Measurements from ENCODE around the gene RALBP1.
A peak's percentile ranks its signal among the peaks of the same experiment; 100 is the strongest.
"Not testable (repeated sequence)": the region's sequence is repeated elsewhere in the genome, so short reads cannot be mapped to it uniquely, and the experiment has no call there.

RALBP1 gene

DNA sequence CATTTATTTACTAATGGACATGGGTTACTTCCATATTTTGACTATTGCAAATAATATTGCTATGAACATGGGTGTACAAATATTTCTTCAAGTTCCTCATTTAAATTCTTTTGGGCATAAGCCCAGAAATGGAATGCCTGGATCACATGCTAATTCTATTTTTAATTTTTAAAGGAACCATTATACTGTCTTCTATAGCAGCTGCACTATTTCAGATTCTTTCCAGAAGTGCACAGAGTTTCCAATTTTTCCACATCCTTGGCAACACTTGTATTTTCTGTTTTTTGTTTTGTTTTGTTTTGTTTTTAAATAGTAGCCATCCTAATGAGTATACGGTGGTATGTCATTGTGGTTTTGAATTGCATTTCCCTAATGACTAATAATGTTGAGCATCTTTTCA is 8.5 kb upstream of the RALBP1 start:
- FAIRE-seq, result no peak
- TF ChIP-seq TAF1 (IDR thresholded peaks at IDR 0.05; ENCODE audit: borderline replicate concordance, low read depth, low read length), result no peak
- TF ChIP-seq POLR2AphosphoS5 (IDR thresholded peaks at IDR 0.05; ENCODE audit: low read depth, low read length), result no peak
- no peak for TF ChIP-seq POLR2A (IDR thresholded peaks at IDR 0.05; ENCODE audit: low read depth, low read length)
- no peak for DNase-seq (ENCODE audit: insufficient read length)

DNA sequence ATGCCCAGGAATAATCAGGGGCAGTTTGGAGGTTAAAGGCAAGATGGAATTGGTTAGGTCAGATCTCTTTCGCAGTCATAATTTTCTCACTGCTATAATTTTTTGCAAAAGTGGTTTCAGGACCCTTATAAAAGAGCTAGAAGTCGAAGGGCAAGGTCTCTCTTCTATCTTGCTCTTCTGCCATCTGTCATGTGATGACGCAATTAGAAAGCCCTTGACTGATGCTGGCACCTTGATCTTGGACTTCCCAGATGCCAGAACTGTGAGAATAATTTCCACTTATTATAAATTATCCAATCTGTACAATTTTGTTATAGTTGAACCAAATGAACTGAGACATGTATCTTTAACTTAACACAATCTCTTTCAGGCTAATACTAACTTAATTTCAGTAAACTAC is 6.3 kb upstream of the RALBP1 start:
- TF ChIP-seq POLR2AphosphoS5 (IDR thresholded peaks at IDR 0.05; ENCODE audit: low read depth, low read length) (no peak), TAF1 (IDR thresholded peaks at IDR 0.05; ENCODE audit: borderline replicate concordance, low read depth, low read length) (no peak), POLR2A (IDR thresholded peaks at IDR 0.05; ENCODE audit: low read depth, low read length) (no peak)
- DNase-seq (ENCODE audit: insufficient read length), result no peak
- FAIRE-seq, result no peak

DNA sequence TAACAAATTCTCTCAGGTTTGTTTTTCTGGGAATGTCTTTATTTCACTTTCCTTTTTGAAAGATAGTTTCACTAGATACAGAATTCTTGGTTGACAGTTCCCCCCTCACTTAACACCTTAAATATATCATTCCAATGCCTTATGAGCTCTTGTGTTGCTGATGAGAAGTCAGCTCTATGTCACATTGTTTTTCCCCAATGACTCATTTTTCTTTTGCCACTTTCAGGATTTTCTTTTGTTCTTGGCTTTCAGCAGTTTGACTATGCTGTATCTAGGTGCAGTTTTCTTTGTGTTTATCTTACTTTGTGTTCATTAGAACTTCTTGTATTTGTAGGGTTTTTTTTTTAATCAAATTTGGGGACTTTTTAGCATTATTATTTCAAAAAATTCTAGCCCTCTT is 5.6 kb upstream of the RALBP1 start:
- DNase-seq (ENCODE audit: insufficient read length), result no peak
- FAIRE-seq, result no peak
- no peak for TF ChIP-seq POLR2AphosphoS5 (IDR thresholded peaks at IDR 0.05; ENCODE audit: low read depth, low read length)
- no peak for TF ChIP-seq TAF1 (IDR thresholded peaks at IDR 0.05; ENCODE audit: borderline replicate concordance, low read depth, low read length)
- TF ChIP-seq POLR2A (IDR thresholded peaks at IDR 0.05; ENCODE audit: low read depth, low read length), result no peak

DNA sequence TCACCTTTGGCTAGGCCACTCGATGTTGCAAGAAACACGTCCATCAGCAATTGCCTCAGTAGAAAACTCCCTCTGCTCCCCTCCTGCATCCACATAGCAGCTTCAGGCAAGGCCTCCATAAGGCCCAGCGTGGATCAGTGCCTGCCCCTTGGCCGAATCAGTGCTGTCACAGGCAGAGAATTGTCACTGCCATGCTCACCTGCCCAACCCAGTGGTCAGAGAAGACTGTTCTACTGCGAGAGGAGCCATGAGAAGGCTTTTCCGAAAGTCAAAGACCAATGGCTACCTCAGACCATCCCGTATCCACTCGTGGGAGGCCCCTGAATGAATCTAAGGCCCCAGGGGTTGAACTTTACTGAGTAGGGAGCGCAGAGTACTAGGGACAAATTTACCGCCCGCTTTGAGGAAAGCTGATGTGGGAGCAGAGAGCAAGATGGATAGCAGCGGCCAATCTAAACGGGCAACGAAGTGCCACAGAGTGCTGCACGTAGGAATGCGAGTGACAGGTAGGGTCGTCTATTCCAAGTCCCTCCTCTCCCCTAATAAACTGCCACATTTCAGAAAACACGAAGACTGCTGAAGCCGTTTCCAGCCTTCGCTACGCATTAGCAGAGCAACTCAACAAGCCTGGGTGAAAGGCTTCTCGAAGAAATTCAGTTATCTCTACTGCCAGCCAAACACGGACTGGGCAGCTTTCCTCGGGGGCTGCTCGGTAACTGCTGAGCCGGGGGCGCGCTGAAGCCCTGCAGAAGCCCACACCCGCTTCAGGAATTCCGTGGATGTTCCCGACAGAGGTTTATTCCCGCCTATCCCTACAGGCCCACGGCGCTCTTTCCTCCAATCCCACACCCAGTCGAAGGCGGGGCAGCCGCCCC is 968 bp upstream of the RALBP1 start:
- TF ChIP-seq POLR2A (IDR thresholded peaks at IDR 0.05; ENCODE audit: low read depth, low read length) (no peak), TAF1 (IDR thresholded peaks at IDR 0.05; ENCODE audit: borderline replicate concordance, low read depth, low read length) (no peak), POLR2AphosphoS5 (IDR thresholded peaks at IDR 0.05; ENCODE audit: low read depth, low read length) (no peak)
- DNase-seq (ENCODE audit: insufficient read length) (no peak), FAIRE-seq (no peak)

DNA sequence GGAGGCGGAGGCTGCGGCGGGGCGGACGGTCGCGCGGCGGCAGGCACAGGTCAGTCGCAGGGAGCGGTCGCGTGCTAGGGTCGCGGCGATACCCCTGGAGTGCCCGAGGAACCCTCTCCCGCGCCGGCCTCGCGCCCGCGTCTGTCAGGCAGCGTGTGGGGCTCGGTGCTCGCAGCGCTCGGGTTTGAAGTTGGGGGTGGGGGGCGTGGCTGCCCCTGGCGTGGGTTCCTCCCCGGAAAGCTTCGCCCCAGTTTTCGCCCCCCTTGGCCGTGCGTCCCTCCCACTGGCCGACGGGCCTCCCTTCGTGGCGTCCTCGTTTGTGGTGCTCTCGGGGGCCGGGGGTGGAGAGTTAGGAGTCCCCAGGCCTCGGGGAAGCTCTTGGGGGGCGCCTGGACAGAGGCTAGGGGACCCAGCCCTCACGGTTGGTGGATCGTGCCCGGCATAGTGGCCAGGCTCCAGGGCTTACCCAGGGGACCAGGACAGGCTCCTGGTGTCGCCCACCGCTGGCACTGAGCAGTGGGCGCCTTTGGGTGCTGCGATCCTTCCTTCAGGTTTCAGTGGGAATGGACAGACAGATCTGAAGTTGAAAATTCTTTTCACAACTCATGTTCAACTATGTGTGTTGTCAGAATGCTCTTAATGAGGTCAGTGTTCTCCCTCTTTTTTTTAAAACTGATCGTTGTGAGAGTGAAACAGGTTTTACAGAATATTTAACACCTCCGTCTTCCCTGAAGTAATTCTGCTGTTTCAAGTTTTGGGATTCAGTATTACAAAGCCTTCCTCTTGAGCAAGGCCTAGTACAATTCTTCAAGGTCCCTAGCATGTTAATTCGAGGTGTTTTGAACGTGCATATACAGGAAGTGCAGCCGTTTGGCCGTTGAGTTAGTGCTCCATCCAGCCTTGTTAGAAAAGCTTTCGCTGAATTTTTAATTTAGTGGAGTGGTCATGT is 604 bp downstream of the RALBP1 start:
- FAIRE-seq (peak; percentile 89), DNase-seq (ENCODE audit: insufficient read length) (peak; percentile 58)
- TF ChIP-seq POLR2AphosphoS5 (IDR thresholded peaks at IDR 0.05; ENCODE audit: low read depth, low read length) (no peak), POLR2A (IDR thresholded peaks at IDR 0.05; ENCODE audit: low read depth, low read length) (peak; percentile 51; the same call in 1 of the 2 replicates), TAF1 (IDR thresholded peaks at IDR 0.05; ENCODE audit: borderline replicate concordance, low read depth, low read length) (no peak)

DNA sequence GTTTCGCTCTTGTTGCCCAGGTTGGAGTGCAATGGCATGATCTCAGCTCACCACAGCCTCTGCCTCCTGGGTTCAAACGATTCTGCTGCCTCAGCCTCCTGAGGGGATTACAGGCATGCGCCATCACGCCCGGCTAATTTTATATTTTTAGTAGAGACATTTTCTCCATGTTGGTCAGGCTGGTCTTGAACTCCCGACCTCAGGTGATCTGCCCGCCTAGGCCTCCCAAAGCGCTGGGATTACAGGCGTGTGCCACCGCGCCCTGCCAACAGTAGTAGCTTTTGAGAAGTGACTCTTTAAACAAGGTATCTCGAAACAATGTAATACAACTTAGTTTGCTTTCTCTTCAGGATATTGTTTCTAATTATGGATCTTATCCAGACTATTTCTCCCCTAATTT is 1.6 kb downstream of the RALBP1 start:
- not testable (repeated sequence) for FAIRE-seq; DNase-seq (ENCODE audit: insufficient read length)

DNA sequence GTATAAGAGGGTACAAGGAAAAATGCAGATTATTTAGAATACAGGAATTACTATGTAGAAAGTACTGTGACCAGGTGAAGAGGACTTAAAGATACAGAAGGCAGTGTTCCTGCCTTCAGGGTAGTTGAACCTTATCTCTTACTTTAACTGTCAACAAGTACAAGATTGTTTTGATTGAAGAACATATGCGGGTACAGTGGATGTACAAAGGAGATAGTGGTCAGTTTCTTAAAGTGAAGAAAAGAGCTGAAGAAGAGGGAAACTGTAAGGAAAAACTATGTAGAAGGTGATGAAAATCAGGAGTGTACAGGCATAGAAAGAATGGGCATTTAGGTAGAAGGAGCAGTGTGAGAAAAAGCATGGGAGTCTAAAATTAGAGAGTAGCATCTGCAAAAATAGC is 2.2 kb downstream of the RALBP1 start:
- DNase-seq (ENCODE audit: insufficient read length) (no peak), FAIRE-seq (no peak)
- TF ChIP-seq TAF1 (IDR thresholded peaks at IDR 0.05; ENCODE audit: borderline replicate concordance, low read depth, low read length) (no peak), POLR2A (IDR thresholded peaks at IDR 0.05; ENCODE audit: low read depth, low read length) (no peak), POLR2AphosphoS5 (IDR thresholded peaks at IDR 0.05; ENCODE audit: low read depth, low read length) (no peak)

DNA sequence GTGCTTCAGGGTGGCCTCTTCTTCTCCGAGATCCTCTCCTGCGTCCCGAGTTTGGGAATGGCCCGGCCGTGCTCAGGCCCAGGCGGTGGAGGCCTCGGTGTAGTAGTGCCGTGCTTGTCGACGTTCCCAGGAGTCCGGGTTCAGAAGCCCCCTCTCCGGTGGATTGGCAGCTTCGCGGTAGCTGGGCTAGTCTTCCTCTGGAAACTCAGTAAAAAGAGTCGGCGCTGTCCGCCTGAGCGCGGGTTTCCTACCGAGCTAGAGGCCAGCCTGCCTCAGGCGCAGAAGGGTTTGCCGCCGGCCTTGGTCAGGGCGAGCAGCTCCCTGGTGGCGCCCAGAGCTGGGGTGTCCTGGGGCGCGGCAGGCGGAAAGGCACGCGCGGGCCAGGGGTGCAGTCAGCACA is 3.2 kb downstream of the RALBP1 start:
- no peak for TF ChIP-seq POLR2AphosphoS5 (IDR thresholded peaks at IDR 0.05; ENCODE audit: low read depth, low read length)
- TF ChIP-seq TAF1 (IDR thresholded peaks at IDR 0.05; ENCODE audit: borderline replicate concordance, low read depth, low read length), result no peak
- no peak for TF ChIP-seq POLR2A (IDR thresholded peaks at IDR 0.05; ENCODE audit: low read depth, low read length)
- no peak for DNase-seq (ENCODE audit: insufficient read length)
- FAIRE-seq, result no peak

DNA sequence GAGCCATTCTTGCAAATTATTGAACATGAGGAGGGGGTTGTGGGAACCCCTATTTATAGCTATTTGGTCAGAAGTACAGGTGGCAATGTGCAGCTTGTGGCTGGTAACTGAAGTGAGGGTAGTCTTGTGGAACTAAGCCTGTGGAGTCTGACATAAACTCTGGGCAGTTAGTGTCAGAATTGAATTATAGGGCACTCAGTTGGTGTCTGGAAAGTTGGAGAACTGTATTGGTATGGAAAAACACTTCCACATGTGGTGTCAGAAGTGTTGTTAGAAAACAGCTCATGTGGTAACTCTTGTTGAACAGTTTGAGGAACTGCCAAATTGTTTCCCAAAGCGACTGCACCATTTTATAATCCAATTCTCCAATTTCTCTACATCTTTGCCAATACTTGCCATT is 7.5 kb downstream of the RALBP1 start:
- DNase-seq (ENCODE audit: insufficient read length) (no peak), FAIRE-seq (peak; percentile 53)
- TF ChIP-seq TAF1 (IDR thresholded peaks at IDR 0.05; ENCODE audit: borderline replicate concordance, low read depth, low read length) (no peak), POLR2A (IDR thresholded peaks at IDR 0.05; ENCODE audit: low read depth, low read length) (no peak), POLR2AphosphoS5 (IDR thresholded peaks at IDR 0.05; ENCODE audit: low read depth, low read length) (no peak)

DNA sequence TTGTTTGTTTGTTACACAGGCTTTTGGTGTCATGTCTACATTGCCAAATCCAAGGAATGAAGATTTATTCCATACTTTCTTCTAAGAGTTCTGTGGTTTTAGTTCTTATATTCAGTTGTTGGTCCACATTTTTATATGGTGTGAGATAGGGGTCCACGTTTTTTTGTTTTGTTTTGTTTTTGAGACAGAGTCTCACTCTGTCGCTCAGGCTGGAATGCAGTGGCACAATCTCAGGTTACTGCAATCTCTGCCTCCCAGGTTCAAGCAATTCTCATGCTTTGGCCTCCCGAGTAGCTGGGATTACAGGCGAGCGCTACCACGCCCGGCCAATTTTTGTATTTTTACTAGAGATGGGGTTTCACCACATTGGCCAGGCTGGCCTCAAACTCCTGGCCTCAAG is 8.2 kb downstream of the RALBP1 start:
- DNase-seq (ENCODE audit: insufficient read length), result no peak
- no peak for TF ChIP-seq POLR2AphosphoS5 (IDR thresholded peaks at IDR 0.05; ENCODE audit: low read depth, low read length)
- no peak for TF ChIP-seq TAF1 (IDR thresholded peaks at IDR 0.05; ENCODE audit: borderline replicate concordance, low read depth, low read length)
- TF ChIP-seq POLR2A (IDR thresholded peaks at IDR 0.05; ENCODE audit: low read depth, low read length), result no peak
- no peak for FAIRE-seq

DNA sequence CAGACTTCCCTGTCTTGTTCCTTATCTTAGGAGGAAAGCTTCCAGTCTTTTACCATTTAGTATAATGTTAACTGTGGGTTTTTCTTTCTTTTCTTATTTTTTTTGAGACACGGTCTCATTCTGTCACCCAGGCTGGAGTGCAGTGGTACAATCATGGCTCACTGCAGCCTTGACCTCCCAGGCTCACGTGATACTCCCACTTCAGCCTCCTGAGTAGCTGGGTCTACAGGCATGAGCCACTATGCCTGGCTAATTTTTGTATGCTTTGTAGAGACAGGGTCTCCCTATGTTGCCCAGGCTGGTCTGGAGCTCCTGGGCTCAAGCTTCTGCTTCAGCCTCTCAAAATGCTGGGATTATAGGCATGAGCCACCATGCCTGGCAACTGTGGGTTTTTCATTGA is 9.5 kb downstream of the RALBP1 start:
- not testable (repeated sequence) for FAIRE-seq; DNase-seq (ENCODE audit: insufficient read length)

DNA sequence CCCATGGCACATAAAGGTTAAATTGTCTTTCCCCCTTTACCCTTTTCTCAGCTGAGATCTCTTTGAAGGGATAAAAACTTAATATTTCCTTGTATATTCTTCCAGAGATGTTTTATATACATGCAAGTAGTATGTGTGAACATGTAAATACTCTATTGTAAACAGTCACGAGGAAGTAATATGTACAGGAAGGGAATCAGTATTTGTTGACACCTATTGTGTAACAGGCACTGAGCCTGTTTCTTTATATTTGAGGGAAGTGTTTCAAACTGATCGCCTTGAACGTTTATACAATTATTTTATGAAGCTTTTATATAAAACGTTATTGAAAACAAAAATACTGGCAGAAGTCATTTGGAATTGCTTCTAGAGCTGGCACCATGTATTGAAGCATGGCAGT is 13.2 kb downstream of the RALBP1 start:
- DNase-seq (ENCODE audit: insufficient read length), result no peak
- FAIRE-seq, result no peak
- TF ChIP-seq POLR2AphosphoS5 (IDR thresholded peaks at IDR 0.05; ENCODE audit: low read depth, low read length) (no peak), TAF1 (IDR thresholded peaks at IDR 0.05; ENCODE audit: borderline replicate concordance, low read depth, low read length) (no peak), POLR2A (IDR thresholded peaks at IDR 0.05; ENCODE audit: low read depth, low read length) (no peak)
